Measurements from ENCODE around the gene NCAPH2.

GRCh38 chr22:50518606-50519005 is 10.6 kb downstream of the NCAPH2 start:
- no peak for TF ChIP-seq ZNF274 (IDR thresholded peaks at IDR 0.05; ENCODE audit: low read depth, low read length)
- TF ChIP-seq SUZ12 (IDR thresholded peaks at IDR 0.05; ENCODE audit: extremely low read depth, insufficient read depth, insufficient read length) = no peak

Measured in NT2/D1 (cell line).